D721Med (cell line): ENCODE results near the gene RNPEPL1.

ENCODE experiments used
- DNase-seq: peaks from one replicate; pipeline ENCODE4 v3.0.0; 2011; ENCODE audit warnings: low spot score; ENCODE audit not compliant: insufficient read length
- FAIRE-seq: peaks from 2 replicates; lab custom pipeline; 2011; peaks lifted over from hg19 to GRCh38; lab: Jason Lieb, UNC
- CTCF ChIP-seq: IDR thresholded peaks from 2 replicates; pipeline ENCODE4 v1.5.1; 2012; ENCODE audit warnings: mild to moderate bottlenecking, control low read depth; ENCODE audit not compliant: insufficient read depth; ENCODE audit errors: missing control alignments

RNPEPL1 gene

DNA sequence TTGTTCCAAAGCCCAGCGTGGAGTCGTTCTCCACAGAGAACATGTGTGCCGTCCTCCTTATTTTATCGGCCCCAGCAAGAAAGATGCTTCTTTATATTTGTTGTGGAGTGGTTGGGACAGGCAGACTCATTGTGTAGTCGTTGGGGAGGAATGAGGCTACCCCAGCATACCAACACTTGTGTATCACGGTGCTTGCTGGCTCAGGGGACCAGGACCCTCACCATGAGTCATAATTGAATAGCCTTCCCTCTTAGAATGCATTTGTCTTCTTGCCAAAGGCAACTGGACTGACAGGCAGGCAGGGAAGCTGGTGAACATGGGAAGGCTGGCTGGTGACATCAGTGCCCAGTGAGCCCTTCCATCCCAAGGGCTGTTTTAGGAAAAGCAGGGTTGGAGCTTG lies 22.9 kb downstream of the RNPEPL1 start:
- TF ChIP-seq CTCF = no peak
- DNase-seq (no peak), FAIRE-seq (no peak)

DNA sequence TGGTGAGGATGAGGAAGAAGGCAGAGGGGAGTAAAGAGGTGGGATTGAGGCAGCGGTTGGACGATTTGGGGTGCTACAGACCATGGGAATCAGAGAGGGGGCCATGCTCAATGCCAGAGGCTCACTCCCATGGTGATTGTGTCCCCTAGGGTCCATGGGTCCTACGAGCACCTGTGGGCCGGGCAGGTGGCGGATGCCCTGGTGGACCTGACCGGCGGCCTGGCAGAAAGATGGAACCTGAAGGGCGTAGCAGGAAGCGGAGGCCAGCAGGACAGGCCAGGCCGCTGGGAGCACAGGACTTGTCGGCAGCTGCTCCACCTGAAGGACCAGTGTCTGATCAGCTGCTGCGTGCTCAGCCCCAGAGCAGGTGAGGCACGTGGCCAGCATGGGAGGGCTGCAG lies 23.5 kb downstream of the RNPEPL1 start:
- DNase-seq = no peak
- TF ChIP-seq CTCF = no peak
- no peak for FAIRE-seq

DNA sequence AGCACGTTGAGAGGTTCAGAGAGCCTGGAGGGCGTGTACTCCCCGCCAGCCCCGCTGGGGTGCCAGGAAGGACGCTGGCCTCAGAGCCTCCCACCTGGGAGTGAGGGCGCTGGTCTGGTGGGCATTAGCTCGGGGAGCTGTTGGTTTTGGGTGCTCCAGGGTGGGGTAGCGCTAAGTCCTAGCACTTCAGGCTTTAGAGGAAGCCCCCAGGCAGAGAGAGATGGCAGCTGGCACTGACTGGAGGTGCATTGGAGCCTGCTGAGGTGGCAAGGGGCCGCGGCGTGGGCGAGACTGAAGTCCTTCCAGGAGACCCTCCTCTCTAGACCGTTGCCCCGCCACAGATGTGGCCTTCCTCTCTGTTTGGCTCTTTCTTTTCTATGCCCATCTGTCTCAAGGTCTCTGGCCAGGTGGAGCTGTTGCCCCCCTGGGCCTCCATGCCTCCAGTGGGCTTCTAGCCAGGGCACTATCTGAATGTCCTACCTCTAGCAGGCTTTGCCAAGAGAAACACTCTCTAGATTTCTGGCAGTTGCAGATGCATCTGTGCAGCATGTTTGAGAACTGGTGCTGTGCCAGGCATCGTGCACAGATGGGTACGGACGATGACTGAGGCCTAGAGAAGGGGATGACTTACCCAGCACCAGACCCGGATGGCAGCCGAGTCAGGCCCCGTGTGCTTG lies 24.9 kb downstream of the RNPEPL1 start:
- FAIRE-seq = no peak
- no peak for TF ChIP-seq CTCF

GRCh38 chr2:240593703-240594451 lies 25.6 kb downstream of the RNPEPL1 start:
- FAIRE-seq (no peak), DNase-seq (no peak)
- TF ChIP-seq CTCF = no peak

More for the DNA sequence above, 24.9 kb downstream of the RNPEPL1 start:
- DNase-seq = no peak

GRCh38 chr2:240594511-240595380 lies 26.5 kb downstream of the RNPEPL1 start:
- DNase-seq (no peak), FAIRE-seq (no peak)
- TF ChIP-seq CTCF = no peak

- peak; percentile 61 for DNase-seq
- TF ChIP-seq CTCF = peak; percentile 20
- no peak for FAIRE-seq
Observed at GRCh38 chr2:240595381-240596079, 27.2 kb downstream of the RNPEPL1 start.
